ENCODE results near the gene DHRS9. TPM values are rescaled to one million over a fixed set of nuclear protein-coding genes. Genes with fewer than 3 reads are reported as not detected.
A peak's percentile ranks its signal among the peaks of the same experiment; 100 is the strongest.

DHRS9 gene
- total and polyA plus RNA-seq, 9 of the 15 experiments (the other 6 are each of a cell fraction or from before 2014, with no cell fraction given) = 0.27 to 1.7 (median 0.69) TPM

- TF ChIP-seq CREB5 (CRISPR knock-in tag; IDR thresholded peaks at IDR 0.05) = no peak
- no peak for TF ChIP-seq POU5F1 (IDR thresholded peaks at IDR 0.05; ENCODE audit: borderline replicate concordance, low read depth, low read length, partially characterized antibody)
- TF ChIP-seq CBFB (CRISPR knock-in tag; IDR thresholded peaks at IDR 0.05) = no peak
- TF ChIP-seq BCLAF1 (IDR thresholded peaks at IDR 0.05; ENCODE audit: borderline replicate concordance in 1 of 2, control insufficient read depth in 1 of 2, low read depth in 2 of 2, low read length in 1 of 2) = no peak
- TF ChIP-seq HDGF (IDR thresholded peaks at IDR 0.05) = no peak
- TF ChIP-seq ETV6 (IDR thresholded peaks at IDR 0.05; ENCODE audit: borderline replicate concordance in 1 of 2, low read depth in 2 of 2, low read length in 1 of 2) = no peak
- no peak for TF ChIP-seq ETV6 (CRISPR knock-in tag; IDR thresholded peaks at IDR 0.05; ENCODE audit: borderline replicate concordance)
- peak; percentile 51; the same call in 1 of the 2 replicates for TF ChIP-seq HDAC2 (IDR thresholded peaks at IDR 0.05)
- TF ChIP-seq FOXK2 (conservative IDR thresholded peaks at IDR 0.05 in 1 of 2, IDR thresholded peaks at IDR 0.05 in 1 of 2; ENCODE audit: low read depth in 2 of 2) = no peak; a peak in 1 of 4 replicates
- no peak for TF ChIP-seq ZFP1 (CRISPR knock-in tag; IDR thresholded peaks at IDR 0.05)
- no peak for TF ChIP-seq CHD1 (IDR thresholded peaks at IDR 0.05; ENCODE audit: low read length)
- TF ChIP-seq ZNF436 (CRISPR knock-in tag; IDR thresholded peaks at IDR 0.05) = no peak
- TF ChIP-seq RNF219 (CRISPR knock-in tag; IDR thresholded peaks at IDR 0.05) = no peak
- TF ChIP-seq ZNF609 (CRISPR knock-in tag; IDR thresholded peaks at IDR 0.05; ENCODE audit: borderline replicate concordance) = no peak
- TF ChIP-seq ZNF146 (CRISPR knock-in tag; IDR thresholded peaks at IDR 0.05; ENCODE audit: unreplicated experiment) = no peak
Observed at GRCh38 chr2:169072163-169072925, 3.0 kb downstream of the DHRS9 start (continued).
